Measurements from ENCODE around the gene RNF26.

DNA sequence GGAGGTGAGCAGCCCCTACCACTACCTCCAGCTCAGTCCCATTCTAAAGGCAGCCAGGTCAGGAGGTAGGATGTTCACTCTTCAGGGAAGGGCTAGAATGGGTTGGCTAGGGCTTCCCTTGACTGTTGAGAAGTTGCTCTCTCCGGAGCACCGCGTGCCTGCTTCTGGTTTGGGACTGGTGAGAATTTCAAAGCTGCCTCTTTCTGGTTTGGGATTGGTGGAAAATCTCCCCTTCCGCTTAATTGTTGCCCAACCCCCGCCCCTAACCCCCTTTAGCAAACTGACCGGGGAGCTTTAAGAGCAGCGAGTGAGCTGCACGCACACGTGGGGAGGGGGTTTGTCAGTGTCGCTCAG lies 46.5 kb downstream of the RNF26 start:
- TF ChIP-seq, protein P1, sequence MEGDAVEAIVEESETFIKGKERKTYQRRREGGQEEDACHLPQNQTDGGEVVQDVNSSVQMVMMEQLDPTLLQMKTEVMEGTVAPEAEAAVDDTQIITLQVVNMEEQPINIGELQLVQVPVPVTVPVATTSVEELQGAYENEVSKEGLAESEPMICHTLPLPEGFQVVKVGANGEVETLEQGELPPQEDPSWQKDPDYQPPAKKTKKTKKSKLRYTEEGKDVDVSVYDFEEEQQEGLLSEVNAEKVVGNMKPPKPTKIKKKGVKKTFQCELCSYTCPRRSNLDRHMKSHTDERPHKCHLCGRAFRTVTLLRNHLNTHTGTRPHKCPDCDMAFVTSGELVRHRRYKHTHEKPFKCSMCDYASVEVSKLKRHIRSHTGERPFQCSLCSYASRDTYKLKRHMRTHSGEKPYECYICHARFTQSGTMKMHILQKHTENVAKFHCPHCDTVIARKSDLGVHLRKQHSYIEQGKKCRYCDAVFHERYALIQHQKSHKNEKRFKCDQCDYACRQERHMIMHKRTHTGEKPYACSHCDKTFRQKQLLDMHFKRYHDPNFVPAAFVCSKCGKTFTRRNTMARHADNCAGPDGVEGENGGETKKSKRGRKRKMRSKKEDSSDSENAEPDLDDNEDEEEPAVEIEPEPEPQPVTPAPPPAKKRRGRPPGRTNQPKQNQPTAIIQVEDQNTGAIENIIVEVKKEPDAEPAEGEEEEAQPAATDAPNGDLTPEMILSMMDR (IDR thresholded peaks at IDR 0.05), result no peak
- no peak for TF ChIP-seq EP300 (IDR thresholded peaks at IDR 0.05)
- TF ChIP-seq POLR2A (IDR thresholded peaks at IDR 0.05), result no peak
